Urothelium cell line (cell line): Measurements from ENCODE around the gene PRSS27.
A peak's percentile ranks its signal among the peaks of the same experiment; 100 is the strongest.

Source experiments
- DNase-seq: peaks from one replicate; pipeline ENCODE4 v3.0.0; 2011; ENCODE audit warnings: low spot score, mixed read lengths
- FAIRE-seq: peaks from 2 replicates; lab custom pipeline; 2011; peaks lifted over from hg19 to GRCh38; lab: Jason Lieb, UNC

PRSS27 gene

GRCh38 chr16:2720064-2720457 is at the start of gene PRSS27:
Gene PRSS27, minus strand, starts transcription at chr16:2720224. Its CDS starts 64 bp downstream, at chr16:2720160.
- no peak for DNase-seq
- FAIRE-seq: no peak

GRCh38 chr16:2769675-2770056 is 49.6 kb upstream of the PRSS27 start:
- FAIRE-seq (no peak), DNase-seq (no peak)

- DNase-seq (no peak), FAIRE-seq (no peak)
These were observed 49.1 kb upstream of the PRSS27 start for GRCh38 chr16:2769100-2769529.

DNA sequence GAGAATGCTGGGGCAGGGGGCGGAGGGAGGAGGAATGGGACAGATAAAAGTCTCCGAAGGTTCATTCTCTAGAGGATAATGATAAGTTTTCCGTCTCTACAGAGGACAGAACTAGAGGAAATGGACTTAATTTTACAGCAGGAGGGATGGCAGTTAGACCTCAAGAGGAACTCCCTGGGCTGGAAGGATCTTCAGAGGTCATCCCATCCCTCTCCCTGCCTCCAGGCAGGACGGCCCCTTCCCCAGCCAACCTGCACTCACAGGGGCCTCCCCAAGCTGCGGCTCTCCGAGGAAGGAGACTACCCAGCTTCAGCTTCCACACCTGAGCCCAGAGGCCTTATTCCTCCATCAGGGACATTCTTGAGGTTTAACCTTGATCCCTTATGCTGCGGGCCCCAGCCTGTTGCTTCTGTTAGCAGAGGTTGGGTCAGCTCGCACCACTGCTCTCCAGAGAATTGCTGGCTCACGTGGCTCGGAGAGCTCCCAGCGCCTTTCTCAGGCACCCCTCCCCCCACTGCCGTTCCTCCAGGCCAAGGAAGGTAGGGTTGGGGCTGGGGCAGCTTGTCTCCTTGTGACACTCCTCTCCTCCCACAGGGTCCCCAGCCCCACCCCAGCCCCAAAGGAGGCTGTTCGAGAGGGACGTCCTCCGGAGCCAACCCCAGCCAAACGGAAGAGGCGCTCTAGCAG is 48.5 kb upstream of the PRSS27 start:
- no peak for DNase-seq
- no peak for FAIRE-seq

DNA sequence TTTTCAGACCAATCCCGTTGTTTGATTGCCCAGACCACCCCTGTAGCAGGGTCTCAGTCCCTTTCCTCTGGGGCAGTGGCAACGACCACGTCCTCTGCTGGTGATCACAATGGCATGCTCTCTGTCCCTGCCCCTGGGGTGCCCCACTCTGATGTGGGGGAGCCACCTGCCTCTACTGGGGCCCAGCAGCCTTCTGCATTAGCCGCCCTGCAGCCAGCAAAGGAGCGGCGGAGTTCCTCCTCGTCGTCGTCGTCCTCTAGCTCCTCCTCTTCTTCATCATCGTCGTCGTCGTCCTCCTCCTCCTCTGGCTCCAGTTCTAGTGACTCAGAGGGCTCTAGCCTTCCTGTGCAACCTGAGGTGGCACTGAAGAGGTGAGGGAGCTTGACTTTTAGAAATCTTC is 47.9 kb upstream of the PRSS27 start:
- DNase-seq (no peak), FAIRE-seq (no peak)

- DNase-seq (no peak), FAIRE-seq (peak; percentile 70)
These were observed 47.2 kb upstream of the PRSS27 start for GRCh38 chr16:2767140-2767731.

DNA sequence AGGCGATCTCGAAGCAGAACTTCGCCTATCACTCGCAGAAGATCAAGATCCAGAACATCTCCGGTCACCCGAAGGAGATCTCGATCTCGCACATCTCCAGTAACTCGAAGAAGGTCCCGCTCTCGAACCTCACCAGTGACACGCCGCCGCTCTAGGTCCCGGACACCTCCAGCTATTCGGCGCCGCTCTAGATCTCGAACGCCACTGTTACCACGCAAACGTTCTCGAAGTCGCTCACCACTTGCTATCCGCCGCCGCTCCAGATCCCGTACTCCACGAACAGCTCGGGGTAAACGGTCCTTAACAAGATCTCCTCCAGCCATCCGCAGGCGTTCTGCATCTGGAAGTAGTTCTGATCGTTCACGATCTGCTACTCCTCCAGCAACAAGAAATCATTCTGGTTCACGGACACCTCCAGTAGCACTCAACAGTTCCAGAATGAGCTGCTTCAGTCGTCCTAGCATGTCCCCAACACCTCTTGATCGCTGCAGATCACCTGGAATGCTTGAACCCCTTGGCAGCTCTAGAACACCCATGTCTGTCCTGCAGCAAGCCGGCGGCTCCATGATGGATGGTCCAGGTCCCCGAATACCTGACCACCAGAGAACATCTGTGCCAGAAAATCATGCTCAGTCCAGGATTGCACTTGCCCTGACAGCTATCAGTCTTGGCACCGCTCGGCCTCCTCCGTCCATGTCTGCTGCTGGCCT is 46.6 kb upstream of the PRSS27 start:
- FAIRE-seq: no peak
- DNase-seq: no peak

DNA sequence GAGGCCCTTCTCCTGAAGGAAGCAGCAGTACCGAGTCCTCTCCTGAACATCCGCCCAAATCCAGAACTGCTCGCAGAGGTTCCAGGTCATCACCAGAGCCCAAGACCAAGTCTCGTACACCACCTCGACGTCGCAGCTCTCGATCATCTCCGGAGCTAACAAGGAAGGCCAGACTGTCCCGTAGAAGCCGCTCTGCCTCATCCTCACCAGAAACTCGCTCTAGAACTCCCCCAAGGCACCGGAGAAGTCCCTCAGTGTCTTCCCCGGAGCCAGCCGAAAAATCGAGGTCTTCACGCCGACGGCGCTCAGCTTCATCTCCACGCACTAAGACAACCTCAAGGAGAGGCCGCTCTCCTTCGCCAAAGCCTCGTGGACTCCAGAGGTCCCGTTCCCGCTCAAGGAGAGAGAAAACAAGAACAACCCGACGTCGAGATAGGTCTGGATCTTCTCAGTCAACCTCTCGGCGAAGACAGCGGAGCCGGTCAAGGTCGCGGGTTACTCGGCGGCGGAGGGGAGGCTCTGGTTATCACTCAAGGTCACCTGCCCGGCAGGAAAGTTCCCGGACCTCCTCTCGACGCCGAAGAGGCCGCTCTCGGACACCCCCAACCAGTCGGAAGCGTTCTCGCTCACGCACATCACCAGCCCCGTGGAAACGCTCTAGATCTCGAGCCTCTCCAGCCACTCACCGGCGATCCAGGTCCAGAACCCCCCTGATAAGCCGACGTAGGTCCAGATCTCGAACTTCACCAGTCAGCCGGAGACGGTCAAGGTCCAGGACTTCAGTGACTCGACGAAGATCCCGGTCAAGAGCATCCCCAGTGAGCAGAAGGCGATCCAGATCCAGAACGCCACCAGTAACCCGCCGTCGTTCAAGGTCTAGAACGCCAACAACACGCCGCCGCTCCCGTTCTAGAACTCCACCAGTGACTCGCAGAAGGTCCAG is 45.7 kb upstream of the PRSS27 start:
- FAIRE-seq (no peak), DNase-seq (no peak)

- FAIRE-seq (no peak), DNase-seq (no peak)
These were observed 44.7 kb upstream of the PRSS27 start for GRCh38 chr16:2764718-2765117.

DNA sequence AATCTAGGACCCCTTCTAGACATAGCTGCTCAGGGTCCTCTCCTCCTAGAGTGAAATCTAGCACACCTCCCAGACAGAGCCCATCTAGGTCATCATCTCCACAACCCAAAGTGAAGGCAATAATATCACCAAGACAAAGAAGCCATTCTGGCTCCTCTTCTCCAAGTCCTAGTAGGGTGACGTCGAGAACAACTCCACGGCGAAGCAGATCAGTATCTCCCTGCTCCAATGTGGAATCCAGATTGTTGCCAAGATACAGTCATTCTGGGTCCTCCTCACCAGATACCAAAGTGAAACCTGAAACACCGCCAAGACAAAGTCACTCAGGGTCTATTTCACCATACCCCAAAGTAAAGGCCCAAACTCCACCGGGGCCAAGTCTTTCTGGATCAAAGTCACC is 43.1 kb upstream of the PRSS27 start:
- no peak for FAIRE-seq
- DNase-seq: no peak

DNA sequence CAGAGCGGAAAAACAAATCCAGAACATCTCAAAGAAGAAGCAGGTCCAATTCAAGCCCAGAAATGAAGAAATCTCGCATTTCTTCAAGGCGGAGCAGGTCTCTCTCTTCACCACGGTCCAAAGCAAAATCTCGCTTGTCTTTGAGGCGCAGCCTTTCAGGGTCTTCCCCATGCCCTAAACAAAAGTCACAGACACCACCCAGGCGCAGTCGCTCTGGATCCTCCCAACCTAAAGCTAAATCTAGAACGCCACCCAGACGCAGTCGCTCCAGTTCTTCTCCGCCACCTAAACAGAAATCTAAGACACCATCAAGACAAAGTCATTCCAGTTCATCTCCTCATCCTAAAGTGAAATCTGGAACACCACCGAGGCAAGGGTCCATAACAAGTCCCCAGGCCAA is 42.7 kb upstream of the PRSS27 start:
- DNase-seq (no peak), FAIRE-seq (no peak)

DNA sequence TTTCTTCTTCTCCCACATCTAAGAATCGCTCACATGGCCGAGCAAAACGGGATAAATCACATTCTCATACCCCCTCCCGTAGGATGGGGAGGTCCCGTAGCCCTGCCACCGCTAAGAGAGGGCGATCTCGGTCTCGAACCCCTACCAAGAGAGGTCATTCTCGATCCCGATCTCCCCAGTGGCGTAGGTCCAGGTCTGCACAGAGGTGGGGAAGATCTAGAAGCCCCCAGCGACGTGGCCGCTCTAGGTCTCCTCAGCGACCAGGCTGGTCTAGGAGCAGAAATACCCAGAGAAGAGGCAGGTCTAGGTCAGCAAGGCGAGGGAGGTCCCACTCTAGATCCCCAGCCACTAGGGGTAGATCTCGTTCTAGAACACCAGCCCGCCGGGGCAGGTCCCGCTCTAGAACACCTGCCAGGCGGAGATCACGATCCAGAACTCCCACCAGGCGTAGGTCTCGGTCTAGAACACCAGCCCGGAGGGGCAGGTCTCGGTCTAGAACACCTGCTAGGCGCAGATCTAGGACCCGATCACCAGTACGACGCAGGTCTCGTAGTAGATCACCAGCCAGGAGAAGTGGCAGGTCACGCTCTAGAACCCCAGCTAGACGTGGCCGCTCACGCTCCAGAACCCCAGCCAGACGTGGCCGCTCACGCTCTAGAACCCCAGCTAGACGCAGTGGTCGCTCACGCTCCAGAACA is 42.0 kb upstream of the PRSS27 start:
- no peak for FAIRE-seq
- DNase-seq: no peak

GRCh38 chr16:2761472-2761871 is 41.4 kb upstream of the PRSS27 start:
- DNase-seq (no peak), FAIRE-seq (no peak)

- DNase-seq: no peak
- FAIRE-seq: no peak
These were observed 37.3 kb upstream of the PRSS27 start for GRCh38 chr16:2757344-2757743.

DNA sequence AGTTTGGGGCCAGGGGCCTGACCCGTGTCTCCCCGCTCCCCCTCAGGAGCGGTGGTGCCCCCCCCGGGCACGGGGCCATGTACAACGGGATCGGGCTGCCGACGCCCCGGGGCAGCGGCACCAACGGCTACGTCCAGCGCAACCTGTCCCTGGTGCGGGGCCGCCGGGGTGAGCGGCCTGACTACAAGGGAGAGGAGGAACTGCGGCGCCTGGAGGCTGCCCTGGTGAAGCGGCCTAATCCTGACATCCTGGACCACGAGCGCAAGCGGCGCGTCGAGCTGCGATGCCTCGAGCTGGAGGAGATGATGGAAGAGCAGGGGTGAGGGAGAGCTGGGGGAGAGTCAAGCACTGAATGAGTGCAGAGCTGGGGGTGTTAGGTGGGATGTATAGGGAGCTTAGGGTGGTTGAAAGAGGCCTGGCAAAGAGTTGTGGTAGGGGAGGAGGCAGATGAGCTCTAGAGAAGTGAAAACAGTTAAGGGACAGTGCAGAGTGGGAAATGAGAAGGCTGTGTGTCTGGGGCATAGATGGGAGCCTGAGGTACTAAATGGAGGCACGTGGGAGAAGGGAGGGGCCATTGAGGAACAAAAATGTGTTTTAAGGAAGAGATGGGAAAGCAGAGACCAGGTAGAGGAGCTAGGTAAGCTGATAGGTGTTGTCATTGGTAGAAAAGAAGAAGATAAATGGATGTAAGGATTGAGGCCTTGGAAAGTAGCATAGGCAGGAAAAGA is 36.4 kb upstream of the PRSS27 start:
- DNase-seq (no peak), FAIRE-seq (no peak)

GRCh38 chr16:2755158-2755557 is 35.1 kb upstream of the PRSS27 start:
- no peak for DNase-seq
- no peak for FAIRE-seq

DNA sequence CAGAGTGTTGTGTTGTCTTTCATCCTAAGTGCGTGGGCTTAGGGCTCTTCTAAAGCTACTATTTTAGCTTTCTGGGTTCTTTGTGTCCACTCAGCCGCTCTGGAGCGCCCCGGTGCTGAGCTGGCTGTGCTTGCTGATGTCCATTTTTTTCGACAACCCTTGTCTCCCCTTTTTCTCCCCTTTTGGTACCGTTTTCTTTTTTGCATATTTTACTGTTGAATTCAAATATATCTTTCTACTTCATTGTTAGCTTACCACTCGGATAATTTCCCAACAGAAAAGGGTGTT is 33.7 kb upstream of the PRSS27 start:
- FAIRE-seq: no peak

GRCh38 chr16:2752850-2753732 is 33.1 kb upstream of the PRSS27 start:
- no peak for FAIRE-seq
- peak; percentile 91 for DNase-seq

More for the DNA sequence above, 33.7 kb upstream of the PRSS27 start:
- DNase-seq: no peak
